ENCODE measurements around the gene LNPK. TPM values are rescaled to one million over a fixed set of nuclear protein-coding genes. Genes with fewer than 3 reads are reported as not detected.
"Not testable (repeated sequence)": the region's sequence is repeated elsewhere in the genome, so short reads cannot be mapped to it uniquely, and the experiment has no call there.

Gene LNPK
- total and polyA plus RNA-seq, 3 donors from 2014 or later = 19.5 to 45.2 (median 23.8) TPM

DNA sequence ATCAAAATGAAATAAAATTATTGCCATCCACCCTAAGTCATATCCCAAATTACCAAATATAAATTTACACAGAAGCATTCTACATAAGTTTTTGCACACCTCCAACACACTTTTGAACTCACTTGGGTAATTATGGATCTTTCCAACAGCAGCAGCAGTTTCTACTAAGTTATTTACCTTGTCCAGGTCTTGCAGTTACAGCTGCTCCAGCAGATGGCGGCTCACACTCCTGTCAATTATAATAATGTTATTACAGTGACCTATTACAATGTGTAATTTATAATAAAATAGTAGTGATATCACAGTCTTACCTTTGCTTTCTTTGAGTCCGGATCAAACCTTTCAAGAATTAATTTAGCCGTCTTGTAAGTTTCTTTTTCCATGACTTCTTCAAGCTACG, 37.9 kb downstream of the LNPK start:
- no peak overlapping the region for H3K4me3 ChIP-seq
- 91 to 95% methylated on average over 4 of the region's 4 CpGs for WGBS, 2 donors
- H3K27me3 ChIP-seq = no peaks in the 10 kb centered on the region
- no peak overlapping the region for H3K27ac ChIP-seq
- H3K36me3 ChIP-seq (ENCODE audit: low read depth, missing control alignments) = no peaks in the 10 kb centered on the region
- no peak for DNase-seq
- TF ChIP-seq POLR2A (IDR thresholded peaks at IDR 0.05) = no peak
- intact Hi-C loops (cut with DNase I; ENCODE audit: low total_unique reads) = no loop called here
- H3K9me3 ChIP-seq = no peaks in the 10 kb centered on the region
- no peaks in the 10 kb centered on the region for H3K4me1 ChIP-seq

DNA sequence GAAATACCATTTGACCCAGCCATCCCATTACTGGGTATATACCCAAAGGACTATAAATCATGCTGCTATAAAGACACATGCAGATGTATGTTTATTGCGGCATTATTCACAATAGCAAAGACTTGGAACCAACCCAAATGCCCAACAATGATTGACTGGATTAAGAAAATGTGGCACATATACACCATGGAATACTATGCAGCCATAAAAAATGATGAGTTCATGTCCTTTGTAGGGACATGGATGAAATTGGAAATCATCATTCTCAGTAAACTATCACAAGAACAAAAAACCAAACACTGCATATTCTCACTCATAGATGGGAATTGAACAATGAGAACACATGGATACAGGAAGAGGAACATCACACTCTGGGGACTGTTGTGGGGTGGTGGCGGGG, 38.9 kb downstream of the LNPK start:
- WGBS, 2 donors = 100% methylated on average over 1 to 2 of the region's 2 CpGs
- intact Hi-C loops (cut with DNase I; ENCODE audit: low total_unique reads) = not testable (repeated sequence)

DNA sequence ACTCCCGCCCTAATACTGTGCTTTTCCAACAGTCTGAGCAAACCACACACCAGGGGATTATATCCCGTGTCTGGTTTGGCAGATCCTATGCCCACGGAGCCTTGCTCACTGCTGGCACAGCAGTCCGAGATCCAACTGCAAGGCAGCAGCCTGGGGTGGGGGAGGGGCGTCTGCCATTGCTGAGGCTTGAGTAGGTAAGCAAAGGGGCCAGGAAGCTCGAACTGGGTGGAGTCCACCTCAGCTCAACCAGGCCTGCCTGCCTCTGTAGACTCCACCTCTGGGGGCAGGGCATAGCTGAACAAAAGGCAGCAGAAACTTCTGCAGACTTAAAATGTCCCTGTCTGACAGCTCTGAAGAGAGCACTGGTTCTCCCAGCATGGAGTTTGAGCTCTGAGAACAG, 44.2 kb downstream of the LNPK start:
- no peaks in the 10 kb centered on the region for H3K9me3 ChIP-seq
- no peak for TF ChIP-seq POLR2A (IDR thresholded peaks at IDR 0.05)
- TF ChIP-seq, protein P1, sequence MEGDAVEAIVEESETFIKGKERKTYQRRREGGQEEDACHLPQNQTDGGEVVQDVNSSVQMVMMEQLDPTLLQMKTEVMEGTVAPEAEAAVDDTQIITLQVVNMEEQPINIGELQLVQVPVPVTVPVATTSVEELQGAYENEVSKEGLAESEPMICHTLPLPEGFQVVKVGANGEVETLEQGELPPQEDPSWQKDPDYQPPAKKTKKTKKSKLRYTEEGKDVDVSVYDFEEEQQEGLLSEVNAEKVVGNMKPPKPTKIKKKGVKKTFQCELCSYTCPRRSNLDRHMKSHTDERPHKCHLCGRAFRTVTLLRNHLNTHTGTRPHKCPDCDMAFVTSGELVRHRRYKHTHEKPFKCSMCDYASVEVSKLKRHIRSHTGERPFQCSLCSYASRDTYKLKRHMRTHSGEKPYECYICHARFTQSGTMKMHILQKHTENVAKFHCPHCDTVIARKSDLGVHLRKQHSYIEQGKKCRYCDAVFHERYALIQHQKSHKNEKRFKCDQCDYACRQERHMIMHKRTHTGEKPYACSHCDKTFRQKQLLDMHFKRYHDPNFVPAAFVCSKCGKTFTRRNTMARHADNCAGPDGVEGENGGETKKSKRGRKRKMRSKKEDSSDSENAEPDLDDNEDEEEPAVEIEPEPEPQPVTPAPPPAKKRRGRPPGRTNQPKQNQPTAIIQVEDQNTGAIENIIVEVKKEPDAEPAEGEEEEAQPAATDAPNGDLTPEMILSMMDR (IDR thresholded peaks at IDR 0.05) = no peak
- no peak overlapping the region for H3K27ac ChIP-seq
- no peaks in the 10 kb centered on the region for H3K27me3 ChIP-seq
- H3K36me3 ChIP-seq (ENCODE audit: low read depth, missing control alignments) = no peaks in the 10 kb centered on the region
- intact Hi-C loops (cut with DNase I; ENCODE audit: low total_unique reads) = no loop called here
- DNase-seq = no peak
- no peaks in the 10 kb centered on the region for H3K4me1 ChIP-seq
- 89 to 97% methylated on average over 6 of the region's 6 CpGs for WGBS, 2 donors
- no peak overlapping the region for H3K4me3 ChIP-seq

More for the DNA sequence above, 38.9 kb downstream of the LNPK start:
- DNase-seq; H3K36me3 ChIP-seq (ENCODE audit: low read depth, missing control alignments); H3K27me3 ChIP-seq; H3K9me3 ChIP-seq; H3K4me1 ChIP-seq; H3K27ac ChIP-seq; H3K4me3 ChIP-seq: not testable (repeated sequence)

DNA sequence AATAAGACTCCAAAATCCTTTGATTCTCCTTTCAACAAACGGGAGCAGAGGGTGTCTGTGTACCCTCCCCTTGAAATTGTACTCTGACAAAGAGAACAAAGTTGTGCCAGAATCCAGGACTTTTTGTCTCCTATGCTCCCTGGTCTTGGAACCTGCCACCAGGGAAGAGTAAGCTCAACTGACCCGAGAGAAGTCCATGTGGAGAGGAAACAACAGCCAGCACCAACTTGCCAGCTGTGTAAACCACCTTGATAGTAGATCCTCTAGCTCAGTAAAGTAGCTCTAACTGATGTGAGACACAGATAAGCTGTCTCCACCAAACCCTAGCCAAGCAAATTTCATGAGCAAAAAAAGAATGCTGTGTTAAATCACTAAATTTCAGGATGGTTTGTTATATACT, 46.9 kb downstream of the LNPK start:
- intact Hi-C loops (cut with DNase I; ENCODE audit: low total_unique reads) = no loop called here
- Histone ChIP-seq H3K4me3 (no peak overlapping the region), H3K27me3 (no peaks in the 10 kb centered on the region), H3K4me1 (no peaks in the 10 kb centered on the region), H3K27ac (no peak overlapping the region), H3K9me3 (no peaks in the 10 kb centered on the region), H3K36me3 (ENCODE audit: low read depth, missing control alignments) (no peaks in the 10 kb centered on the region)
- TF ChIP-seq, protein P1 (IDR thresholded peaks at IDR 0.05) = no peak
- no peak for TF ChIP-seq POLR2A (IDR thresholded peaks at IDR 0.05)
- WGBS, 2 donors = 51 to 71% methylated on average over 2 of the region's 2 CpGs
- DNase-seq = no peak

DNA sequence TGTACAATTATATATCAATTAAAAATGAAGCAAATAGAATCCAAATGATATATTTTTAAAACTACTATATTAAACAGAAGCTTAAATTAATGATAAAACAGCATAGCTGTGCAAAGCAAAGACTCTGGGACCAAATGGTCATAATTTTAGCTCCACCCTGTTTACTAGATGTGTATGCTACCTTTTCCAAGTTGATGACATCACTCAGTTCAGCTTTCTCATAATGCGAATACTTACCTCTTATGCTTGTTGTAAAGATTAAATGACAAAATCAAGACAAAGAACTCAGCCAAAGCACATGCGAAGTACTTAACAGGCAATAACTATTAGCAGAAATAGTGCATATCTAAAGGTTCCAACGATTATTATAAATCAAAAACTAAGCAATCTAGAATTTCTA, 51.6 kb downstream of the LNPK start:
- H3K4me3 ChIP-seq = no peak overlapping the region
- 86 to 92% methylated on average over 3 of the region's 3 CpGs for WGBS, 2 donors
- H3K36me3 ChIP-seq (ENCODE audit: low read depth, missing control alignments) = no peaks in the 10 kb centered on the region
- H3K27me3 ChIP-seq = no peaks in the 10 kb centered on the region
- no peak for DNase-seq
- TF ChIP-seq, protein P1 (IDR thresholded peaks at IDR 0.05) = no peak
- no peak for TF ChIP-seq POLR2A (IDR thresholded peaks at IDR 0.05)
- intact Hi-C loops (cut with DNase I; ENCODE audit: low total_unique reads) = no loop called here
- H3K9me3 ChIP-seq = no peaks in the 10 kb centered on the region
- H3K27ac ChIP-seq = no peak overlapping the region
- H3K4me1 ChIP-seq = no peaks in the 10 kb centered on the region

DNA sequence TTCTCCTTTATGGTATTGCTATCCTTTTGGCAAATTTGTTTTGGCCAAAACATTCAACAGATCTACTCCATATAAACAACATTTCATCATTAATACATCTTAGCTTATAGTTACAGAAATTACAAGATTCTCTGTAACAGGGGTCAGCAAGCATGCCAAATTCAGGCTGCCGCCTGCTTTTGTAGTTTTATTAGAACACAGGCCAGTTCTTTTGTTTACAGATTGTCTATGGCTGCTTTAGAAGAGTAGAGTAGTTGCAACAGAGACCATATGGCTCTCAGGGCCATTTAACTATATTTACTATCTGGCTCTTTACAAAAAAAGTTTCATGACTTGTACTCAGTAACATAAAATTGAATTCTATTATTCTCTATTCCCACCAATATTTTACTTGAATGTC, 53.9 kb downstream of the LNPK start:
- TF ChIP-seq, protein P1 (IDR thresholded peaks at IDR 0.05) = no peak
- no peak for TF ChIP-seq POLR2A (IDR thresholded peaks at IDR 0.05)
- no peaks in the 10 kb centered on the region for H3K36me3 ChIP-seq (ENCODE audit: low read depth, missing control alignments)
- intact Hi-C loops (cut with DNase I; ENCODE audit: low total_unique reads) = no loop called here
- H3K9me3 ChIP-seq = no peaks in the 10 kb centered on the region
- H3K27ac ChIP-seq = no peak overlapping the region
- 73 to 82% methylated on average over 1 of the region's 1 CpG for WGBS, 2 donors
- H3K27me3 ChIP-seq = no peaks in the 10 kb centered on the region
- no peak for DNase-seq
- H3K4me1 ChIP-seq = no peaks in the 10 kb centered on the region
- H3K4me3 ChIP-seq = no peak overlapping the region

Measured in testis (tissue), 3 donors.